M059J (cell line): ENCODE results near the gene VSNL1. TPM values are rescaled to one million over a fixed set of nuclear protein-coding genes. Genes with fewer than 3 reads are reported as not detected.

ENCODE experiments used
- total RNA-seq: library from RNA; depleted of rRNA; stranded (reverse); fragments of >200 nt; shearing (Covaris generic); gene quantifications from 2 replicates; pipeline ENCODE4 v1.2.3, GENCODE V29; 2014; rRNA removed

Gene VSNL1
- total RNA-seq, 1 experiment from 2014 or later: 2.2 TPM

Other genes starting within 250 kb of the VSNL1 start
- gene RAD51AP2, start 22.3 kb upstream of the VSNL1 start, total RNA-seq: not detected in 2 replicates
- 12.5 and 12.9 TPM in 2 replicates for gene SMC6, start 213.1 kb downstream of the VSNL1 start, total RNA-seq
- 7.1 and 11.3 TPM in 2 replicates for gene GEN1, start 213.4 kb downstream of the VSNL1 start, total RNA-seq